GM18907 (cell line): ENCODE measurements around the gene ARMC7.

Experiments used
- ATAC-seq: cut with Tn5 transposase; IDR thresholded peaks from one replicate; pipeline ENCODE4 v1.9.1; 2021; ENCODE audit warnings: mild to moderate bottlenecking, moderate library complexity; ENCODE audit not compliant: unreplicated experiment

Gene ARMC7

DNA sequence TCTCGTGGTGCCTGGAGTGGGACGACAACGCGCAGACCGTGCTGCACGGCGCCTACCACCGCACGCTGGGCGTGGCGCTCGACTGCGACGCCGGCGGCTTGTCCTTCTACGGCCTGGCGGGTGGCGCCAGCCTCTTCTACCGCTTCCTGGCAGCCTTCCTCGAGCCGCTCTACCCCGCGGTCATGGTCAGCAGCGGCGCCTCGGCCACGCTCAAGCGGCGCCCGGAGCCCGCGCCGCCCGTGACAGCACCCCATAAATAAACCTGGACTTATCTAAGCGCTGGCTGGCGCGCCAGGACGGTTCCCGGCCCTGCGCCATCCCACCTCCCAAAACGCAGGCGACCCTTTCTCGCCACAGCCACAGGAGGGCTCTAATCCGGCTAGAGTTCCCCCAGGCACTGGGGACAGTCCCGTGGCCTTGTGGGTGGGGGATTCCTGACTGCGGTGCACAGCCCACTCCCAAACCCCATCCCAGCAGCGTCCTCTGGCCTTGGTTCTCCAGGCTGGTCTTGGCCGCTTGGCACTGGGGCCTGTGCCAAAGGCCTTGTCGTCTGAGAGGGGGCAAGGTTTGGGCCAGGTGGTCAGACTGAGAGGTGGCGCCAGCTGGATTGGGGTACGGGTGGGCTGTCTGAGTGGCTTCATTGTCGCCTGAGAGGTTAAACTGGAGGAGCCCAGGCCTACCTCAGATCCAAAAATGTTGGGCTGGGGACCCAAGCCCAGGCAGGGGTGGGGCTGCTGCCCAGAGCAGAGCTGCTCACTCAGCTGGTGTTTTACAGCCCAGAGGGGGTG lies 32.1 kb upstream of the ARMC7 start:
- peak; percentile 45 for ATAC-seq

DNA sequence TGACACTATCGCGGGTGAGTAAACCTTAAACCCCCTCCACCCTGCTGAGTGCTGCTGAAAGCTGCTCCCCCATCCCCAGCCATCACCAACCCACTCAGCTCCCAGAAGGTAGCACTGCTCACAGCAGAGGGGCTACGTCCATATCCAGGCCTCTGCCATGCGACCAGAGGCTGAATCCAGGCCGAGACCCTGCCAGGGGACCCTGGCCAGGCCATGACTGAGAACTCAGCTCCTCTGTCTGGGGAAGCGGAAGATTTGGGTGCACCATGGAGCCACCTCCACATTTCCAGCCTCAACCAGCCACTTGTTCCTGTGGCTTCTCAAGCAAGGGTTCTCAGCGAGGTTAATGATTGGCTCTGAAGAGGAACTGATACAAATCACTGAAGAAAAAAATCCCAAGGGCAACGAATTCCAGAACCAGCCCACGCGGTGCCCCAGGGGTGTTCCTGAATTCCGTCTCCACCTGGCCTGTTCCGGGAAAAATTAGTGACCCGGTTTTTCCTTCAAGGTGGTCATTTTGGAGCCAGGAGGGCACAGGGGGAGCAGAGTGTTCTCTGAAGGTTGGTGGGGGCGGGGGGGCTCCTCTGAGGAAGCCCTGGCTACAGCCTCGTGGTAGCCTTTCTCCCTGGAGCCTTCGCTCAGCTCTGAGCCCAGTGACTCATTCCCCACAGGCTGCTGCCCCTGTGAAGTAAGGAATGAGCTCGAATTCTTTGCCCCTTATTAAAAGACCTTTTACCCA lies 31.3 kb upstream of the ARMC7 start:
- ATAC-seq, result peak; percentile 56

DNA sequence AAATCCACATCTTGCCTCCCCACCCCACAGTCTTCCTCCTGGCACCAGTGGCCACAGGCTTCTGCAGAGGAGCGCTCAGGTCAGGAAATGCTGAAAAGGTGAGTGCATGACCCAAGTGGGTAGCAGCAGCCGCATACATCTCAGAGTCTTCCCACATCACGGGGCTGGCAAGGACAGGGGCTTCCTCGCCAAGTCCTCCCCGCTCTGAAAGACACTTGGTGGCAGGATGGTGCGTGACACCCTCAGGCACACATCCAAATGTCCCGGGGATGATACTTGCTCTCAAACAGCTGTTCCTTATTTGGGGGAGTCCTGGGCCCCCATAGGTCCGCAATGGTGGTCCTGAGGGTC lies 30.8 kb upstream of the ARMC7 start:
- ATAC-seq, result peak; percentile 1

GRCh38 chr17:75081611-75082540 lies 27.9 kb upstream of the ARMC7 start:
- no peak for ATAC-seq

GRCh38 chr17:75082683-75083082 lies 27.1 kb upstream of the ARMC7 start:
- ATAC-seq, result no peak

GRCh38 chr17:75084039-75084660 lies 25.6 kb upstream of the ARMC7 start:
- ATAC-seq, result no peak

GRCh38 chr17:75086496-75087181 lies 23.1 kb upstream of the ARMC7 start:
- no peak for ATAC-seq

DNA sequence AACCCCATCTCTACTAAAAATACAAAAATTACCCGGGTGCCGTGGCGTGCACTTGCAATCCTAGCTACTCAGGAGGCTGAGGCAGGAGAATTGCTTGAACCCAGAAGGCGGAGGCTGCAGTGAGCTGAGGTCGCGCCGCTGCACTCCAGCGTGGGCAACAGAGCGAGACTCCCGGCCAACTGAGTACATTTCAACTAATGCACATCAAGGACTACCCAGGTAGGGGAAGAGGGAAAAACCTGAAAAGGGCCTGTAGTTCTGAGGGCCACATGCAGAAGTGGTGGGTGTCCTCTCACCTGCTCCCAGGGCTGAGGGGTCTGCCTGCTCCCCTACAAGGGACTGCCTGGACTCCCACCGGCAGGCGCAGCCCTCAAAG lies 22.6 kb upstream of the ARMC7 start:
- no peak for ATAC-seq

GRCh38 chr17:75087558-75088453 lies 22.0 kb upstream of the ARMC7 start, which contains the start of gene SLC16A5:
SLC16A5 (plus strand) TSS chr17:75087954; CDS start chr17:75093637, 5,683 bp downstream.
- ATAC-seq, result peak; percentile 58

DNA sequence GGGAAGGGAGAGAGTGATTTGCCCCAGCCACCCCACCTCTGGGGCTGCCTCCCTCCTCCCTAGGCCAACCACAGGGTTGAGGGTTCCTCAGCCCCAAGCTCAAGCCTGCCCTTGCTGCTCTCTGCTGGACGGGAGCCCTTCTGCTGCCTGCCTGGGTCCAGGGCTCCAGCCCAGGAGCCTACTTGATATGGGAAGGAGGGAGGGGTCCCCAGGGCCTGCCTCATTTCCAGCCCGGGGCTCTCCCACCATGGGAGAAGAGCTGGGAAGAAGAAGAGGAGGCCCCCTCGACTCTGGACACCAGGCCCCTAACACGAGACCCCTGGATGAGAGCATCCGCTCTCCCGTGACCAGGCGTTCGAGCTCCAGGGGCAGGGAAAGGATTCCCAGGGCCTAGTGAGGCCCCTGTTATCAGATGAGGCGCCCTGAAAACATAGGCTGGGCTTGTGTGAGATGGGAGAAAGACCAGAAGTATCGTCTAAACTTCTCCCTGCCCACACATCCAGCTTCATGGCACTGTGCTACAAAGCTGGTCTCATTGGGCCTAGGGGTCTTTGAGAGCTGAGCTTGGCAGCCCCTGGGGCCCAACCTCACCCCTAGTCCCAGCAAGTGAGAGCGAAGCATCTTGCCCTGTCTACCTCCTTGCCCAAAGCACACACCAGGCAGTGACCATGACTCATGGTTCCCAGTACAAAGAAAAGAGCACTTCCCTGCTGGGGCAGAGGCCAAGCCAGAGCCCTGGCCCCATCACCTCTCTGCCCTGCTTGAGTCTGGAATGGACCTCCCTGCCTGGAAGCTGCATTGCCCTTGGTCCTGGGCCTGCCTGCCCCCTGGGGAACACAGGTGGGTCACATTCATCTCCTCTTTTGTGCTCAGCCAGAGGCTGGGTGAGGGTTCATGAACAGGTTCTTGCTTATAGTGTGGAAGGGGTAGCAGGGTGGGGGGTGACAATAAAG lies 21.0 kb upstream of the ARMC7 start:
- no peak for ATAC-seq

DNA sequence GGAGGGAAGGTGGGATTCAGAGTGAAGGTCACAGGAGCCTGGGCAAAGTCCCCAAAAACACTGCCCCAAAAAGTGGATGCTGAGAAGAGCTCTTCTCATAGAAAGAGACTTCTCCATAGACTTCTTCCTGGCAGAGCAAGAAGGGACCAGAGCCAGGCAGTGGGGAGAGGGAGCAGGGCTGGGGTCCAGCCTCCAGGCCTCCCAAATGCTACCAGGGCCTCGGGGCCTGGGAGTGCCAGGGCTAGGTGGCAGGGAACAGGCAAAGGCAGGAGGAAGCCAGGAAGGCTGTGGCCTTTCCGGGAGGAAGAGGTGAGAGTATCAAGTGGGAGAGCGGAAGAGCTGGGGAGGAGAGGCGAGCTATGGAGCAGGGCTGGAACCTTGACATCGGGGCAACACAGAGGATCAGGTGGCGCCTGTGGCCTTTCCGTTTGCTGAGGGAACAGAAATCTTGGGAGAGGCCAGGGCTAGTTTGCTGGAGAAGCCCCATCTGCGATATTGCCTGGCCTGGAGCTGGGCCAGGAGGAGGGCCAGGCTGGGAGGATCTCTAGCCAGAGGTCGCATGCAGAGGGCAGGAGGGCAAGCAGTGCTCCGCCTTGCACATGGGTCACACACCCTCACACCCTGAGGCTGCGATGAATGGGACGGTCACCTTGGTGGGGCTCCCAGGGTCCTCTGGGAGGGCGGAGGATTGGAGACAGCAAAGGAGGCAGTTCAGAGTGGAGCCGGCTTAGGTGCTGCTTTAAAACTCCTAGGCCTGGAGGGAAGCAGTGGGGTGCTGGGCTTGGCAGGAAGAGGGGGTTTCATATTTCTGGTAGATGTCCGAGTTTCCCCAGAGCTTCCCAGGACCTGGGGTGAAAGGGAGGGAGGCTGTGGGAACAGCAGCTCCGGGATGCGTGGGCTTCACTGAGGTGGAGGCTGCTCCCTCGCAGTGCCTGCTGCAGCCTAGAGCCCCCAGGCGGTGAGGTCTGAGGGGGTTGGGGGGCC lies 18.6 kb upstream of the ARMC7 start:
- no peak for ATAC-seq

DNA sequence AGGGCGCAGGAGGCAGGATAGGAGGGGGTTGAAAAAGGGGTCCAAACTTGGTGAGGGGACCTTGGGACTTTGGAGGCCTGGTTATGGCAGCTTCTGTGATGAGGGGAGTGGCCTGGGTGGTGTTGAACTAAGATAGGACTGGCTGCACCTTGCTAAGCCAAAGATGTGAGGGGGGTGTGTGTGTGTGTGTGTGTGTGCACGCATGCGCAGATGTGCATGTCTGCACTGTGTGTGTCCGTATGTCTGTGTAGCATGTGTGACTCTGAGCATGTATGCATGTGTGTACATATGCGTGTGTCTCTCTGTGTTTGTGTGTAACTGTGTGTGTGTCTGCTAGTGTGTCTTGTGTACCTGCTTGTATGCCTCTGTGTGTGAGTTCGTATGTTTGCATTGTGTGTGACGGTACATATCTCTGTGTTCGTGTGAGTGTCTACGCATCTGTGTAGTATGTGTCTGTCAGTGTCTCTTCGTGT lies 17.9 kb upstream of the ARMC7 start:
- no peak for ATAC-seq

GRCh38 chr17:75093548-75094158 lies 16.1 kb upstream of the ARMC7 start:
- ATAC-seq, result no peak

- no peak for ATAC-seq
Observed at GRCh38 chr17:75094871-75095399, 14.8 kb upstream of the ARMC7 start.

DNA sequence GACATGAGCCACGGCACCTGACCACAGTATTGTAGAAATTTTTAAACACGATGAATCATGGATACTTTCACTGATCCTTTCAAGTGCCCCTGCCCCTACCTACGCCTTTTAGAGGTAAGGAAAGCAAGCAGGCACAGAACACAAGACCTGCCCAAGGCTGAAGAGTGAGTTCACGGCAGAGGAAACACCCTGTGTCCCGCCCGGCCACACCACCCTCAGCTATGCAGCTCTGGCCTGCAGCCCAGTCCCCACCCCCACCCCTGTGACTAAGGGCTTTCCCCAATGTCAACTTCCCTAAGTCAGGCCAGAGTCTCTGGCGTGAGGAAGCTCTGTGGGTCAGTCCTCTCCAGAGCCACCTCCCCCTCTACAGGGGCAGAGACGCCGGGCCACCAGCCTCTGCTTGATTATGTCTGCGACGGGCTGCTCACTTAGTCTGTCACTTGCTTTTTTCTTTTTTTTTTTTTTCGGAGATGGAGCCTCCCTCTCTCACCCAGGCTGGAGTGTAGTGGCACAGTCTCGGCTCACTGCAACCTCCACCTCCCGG lies 13.6 kb upstream of the ARMC7 start:
- ATAC-seq, result no peak

GRCh38 chr17:75097865-75098264 lies 11.9 kb upstream of the ARMC7 start:
- ATAC-seq, result no peak
